ENCODE results near the gene ITPA. TPM values are rescaled to one million over a fixed set of nuclear protein-coding genes. Genes with fewer than 3 reads are reported as not detected.

The ITPA gene
- total RNA-seq, 1 experiment from 2014 or later = 42.5 TPM

- BruUV-seq (replicated peaks) = no TSS peak
- Mint-ChIP-seq H3K4me1 (ENCODE audit: low read depth, unreplicated experiment) (no peaks in the 10 kb centered on the region), H3K4me3 (ENCODE audit: low read depth, unreplicated experiment) (no peak overlapping the region), H3K9me3 (ENCODE audit: low read depth, unreplicated experiment) (no peaks in the 10 kb centered on the region), H3K36me3 (ENCODE audit: insufficient read depth, unreplicated experiment) (peaks cover 5% of the 10 kb centered on the region), H3K27ac (ENCODE audit: unreplicated experiment) (no peak overlapping the region), H3K27me3 (ENCODE audit: unreplicated experiment) (peaks cover 14% of the 10 kb centered on the region)
- intact Hi-C loops (cut with micrococcal nuclease; ENCODE audit: unreplicated experiment) = no loop called here
- no peak for DNase-seq
- TF ChIP-seq CTCF (IDR thresholded peaks at IDR 0.05; ENCODE audit: unreplicated experiment) = no peak
- CTCF ChIA-PET = no interaction called here
Observed at GRCh38 chr20:3245156-3245555, 35.9 kb downstream of the ITPA start.

DNA sequence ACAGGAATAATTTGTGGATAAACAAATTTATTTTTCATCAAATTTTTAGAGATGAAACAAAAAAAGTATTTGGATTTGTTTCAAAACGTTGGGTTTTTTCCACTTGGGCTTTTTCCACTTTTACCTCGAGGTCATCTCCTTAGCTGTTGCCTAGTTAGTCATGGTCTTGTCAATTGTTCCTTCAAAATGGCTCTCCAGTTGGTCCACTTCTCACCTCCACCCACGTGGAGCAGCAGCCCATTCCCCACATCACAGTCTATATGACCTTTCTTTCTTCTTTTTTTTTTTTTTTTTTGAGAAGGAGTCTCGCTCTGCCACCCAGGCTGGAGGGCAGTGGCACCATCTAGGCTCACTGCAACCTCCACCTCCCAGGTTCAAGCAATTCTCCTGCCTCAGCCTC is 36.4 kb downstream of the ITPA start:
- DNase-seq = no peak
- H3K27me3 Mint-ChIP-seq (ENCODE audit: unreplicated experiment) = peaks cover 8% of the 10 kb centered on the region
- H3K4me1 Mint-ChIP-seq (ENCODE audit: low read depth, unreplicated experiment) = no peaks in the 10 kb centered on the region
- peaks cover 4% of the 10 kb centered on the region for H3K36me3 Mint-ChIP-seq (ENCODE audit: insufficient read depth, unreplicated experiment)
- BruUV-seq (replicated peaks) = no TSS peak
- intact Hi-C loops (cut with micrococcal nuclease; ENCODE audit: unreplicated experiment) = no loop called here
- no peak overlapping the region for H3K4me3 Mint-ChIP-seq (ENCODE audit: low read depth, unreplicated experiment)
- no peak for TF ChIP-seq CTCF (IDR thresholded peaks at IDR 0.05; ENCODE audit: unreplicated experiment)
- no peak overlapping the region for H3K27ac Mint-ChIP-seq (ENCODE audit: unreplicated experiment)
- CTCF ChIA-PET = interaction anchor here (0.6 kb wide), 1 partner anchor 298 kb away, joined by 3 read pairs; no protein-coding TSS in a partner anchor
- no peaks in the 10 kb centered on the region for H3K9me3 Mint-ChIP-seq (ENCODE audit: low read depth, unreplicated experiment)

GRCh38 chr20:3246682-3247081 is 37.4 kb downstream of the ITPA start:
- Mint-ChIP-seq H3K9me3 (ENCODE audit: low read depth, unreplicated experiment) (no peaks in the 10 kb centered on the region), H3K4me1 (ENCODE audit: low read depth, unreplicated experiment) (no peaks in the 10 kb centered on the region), H3K27ac (ENCODE audit: unreplicated experiment) (no peak overlapping the region), H3K4me3 (ENCODE audit: low read depth, unreplicated experiment) (no peak overlapping the region), H3K27me3 (ENCODE audit: unreplicated experiment) (no peaks in the 10 kb centered on the region), H3K36me3 (ENCODE audit: insufficient read depth, unreplicated experiment) (no peaks in the 10 kb centered on the region)
- no peak for TF ChIP-seq CTCF (IDR thresholded peaks at IDR 0.05; ENCODE audit: unreplicated experiment)
- BruUV-seq (replicated peaks) = no TSS peak
- no peak for DNase-seq
- CTCF ChIA-PET = no interaction called here
- intact Hi-C loops (cut with micrococcal nuclease; ENCODE audit: unreplicated experiment) = no loop called here

GRCh38 chr20:3247638-3248037 is 38.3 kb downstream of the ITPA start:
- Mint-ChIP-seq H3K4me1 (ENCODE audit: low read depth, unreplicated experiment) (no peaks in the 10 kb centered on the region), H3K27me3 (ENCODE audit: unreplicated experiment) (no peaks in the 10 kb centered on the region), H3K27ac (ENCODE audit: unreplicated experiment) (no peak overlapping the region), H3K9me3 (ENCODE audit: low read depth, unreplicated experiment) (no peaks in the 10 kb centered on the region), H3K4me3 (ENCODE audit: low read depth, unreplicated experiment) (no peak overlapping the region), H3K36me3 (ENCODE audit: insufficient read depth, unreplicated experiment) (no peaks in the 10 kb centered on the region)
- no TSS peak for BruUV-seq (replicated peaks)
- CTCF ChIA-PET = interaction anchor here (0.7 kb wide), 1 partner anchor 25 kb away, joined by 3 read pairs; no protein-coding TSS in a partner anchor
- no peak for DNase-seq
- TF ChIP-seq CTCF (IDR thresholded peaks at IDR 0.05; ENCODE audit: unreplicated experiment) = no peak
- intact Hi-C loops (cut with micrococcal nuclease; ENCODE audit: unreplicated experiment) = no loop called here

Data from Calu3 (cell line).